ENCODE results near the gene PDPK1.
"Not testable (repeated sequence)": the region's sequence is repeated elsewhere in the genome, so short reads cannot be mapped to it uniquely, and the experiment has no call there.

The PDPK1 gene

DNA sequence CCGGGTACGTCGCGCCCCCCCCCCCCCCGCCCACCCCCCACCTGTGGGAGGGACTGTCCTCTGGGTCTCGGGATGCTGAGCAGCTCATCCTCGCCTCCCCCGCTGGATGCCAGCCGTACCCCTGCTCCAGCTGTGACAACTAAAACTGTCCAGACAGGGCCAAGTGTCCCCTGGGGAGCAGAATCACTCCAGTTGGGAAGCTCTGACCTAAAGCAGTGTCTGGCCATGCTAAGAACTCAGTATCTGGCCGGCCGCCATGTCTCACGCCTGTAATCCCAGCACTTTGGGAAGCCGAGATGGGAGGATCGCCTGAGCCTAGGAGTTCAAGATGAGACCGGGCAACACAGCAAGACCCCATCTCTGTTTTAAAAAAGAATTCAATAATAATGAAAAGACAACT is 83.0 kb downstream of the PDPK1 start:
- not testable (repeated sequence) for DNase-seq

DNA sequence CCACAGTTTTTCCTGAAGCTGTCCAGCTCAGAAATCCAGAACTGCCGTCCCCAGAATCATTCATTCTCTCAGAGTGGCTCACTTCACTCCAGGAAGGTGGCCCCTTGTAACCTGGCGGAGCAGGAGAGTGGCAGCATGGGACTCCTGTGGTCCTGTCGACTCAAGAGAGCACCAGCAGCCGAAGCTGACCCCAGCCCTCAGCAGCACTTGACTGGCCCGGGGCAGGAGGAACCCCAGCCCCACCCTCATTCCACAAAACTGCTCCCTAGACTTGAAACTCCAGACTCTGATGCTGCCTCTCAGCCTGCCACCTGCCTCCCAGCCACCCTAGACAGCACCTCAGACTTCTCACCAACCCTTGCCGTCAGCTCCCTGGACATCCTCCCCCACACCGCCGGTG is 83.6 kb downstream of the PDPK1 start:
- not testable (repeated sequence) for DNase-seq

DNA sequence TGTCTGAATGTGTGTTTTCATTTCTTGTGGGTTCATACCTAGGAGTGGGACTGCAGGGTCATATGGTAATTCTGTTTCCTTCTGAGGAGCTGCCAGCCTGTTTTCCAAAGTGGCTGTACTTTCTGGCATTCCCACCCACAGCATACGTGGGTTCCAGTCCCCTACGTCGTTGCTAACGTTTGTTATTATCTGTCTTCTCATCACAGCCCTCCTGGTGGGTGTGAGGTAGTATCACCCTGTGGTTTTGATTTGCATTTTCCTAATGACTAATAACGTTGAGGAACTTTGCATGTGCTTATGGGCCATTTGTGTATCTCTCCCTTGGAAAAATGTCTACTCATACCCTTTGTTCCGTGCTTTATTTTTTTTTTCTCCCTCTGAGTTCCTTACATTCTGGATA is 89.3 kb downstream of the PDPK1 start:
- DNase-seq: not testable (repeated sequence)

DNA sequence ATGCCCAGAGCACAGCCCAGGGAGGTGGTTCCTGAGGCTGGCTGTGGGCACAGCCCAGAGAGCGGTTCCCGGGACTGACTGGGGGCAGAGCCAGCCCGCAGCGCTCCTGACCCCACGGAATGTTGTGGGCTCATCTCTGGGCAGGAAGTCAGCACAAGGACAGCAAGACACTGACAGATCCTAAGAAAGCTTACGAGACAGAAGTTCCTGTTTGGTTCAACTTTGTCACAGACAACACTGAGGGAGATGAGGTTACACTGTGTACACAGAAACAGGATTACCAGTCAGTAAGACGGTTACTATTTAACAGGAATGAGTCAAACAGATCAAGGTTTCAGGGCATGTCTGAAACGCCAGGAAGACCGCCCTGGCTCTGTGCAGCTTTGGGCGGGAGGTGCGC is 93.4 kb downstream of the PDPK1 start:
- DNase-seq: not testable (repeated sequence)

DNA sequence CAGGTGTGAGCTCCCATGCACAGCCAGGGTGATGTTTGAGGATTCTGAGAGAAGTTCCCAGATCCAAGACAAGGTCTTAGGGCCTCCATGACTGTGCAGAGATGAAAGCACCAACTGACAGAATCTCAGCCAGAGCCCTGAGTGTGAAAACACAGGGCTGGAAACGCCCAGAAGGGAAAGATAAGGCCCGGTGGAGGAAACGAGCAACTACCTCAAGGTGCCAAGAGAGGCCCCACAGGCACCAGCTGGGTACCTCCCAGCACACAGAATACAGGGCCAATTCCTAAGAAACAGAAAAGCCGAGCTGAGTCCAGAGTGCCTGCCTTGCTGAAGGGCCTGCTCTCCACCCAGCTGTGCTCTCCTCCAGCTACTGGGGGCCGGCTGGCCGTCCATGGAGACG is 94.5 kb downstream of the PDPK1 start:
- DNase-seq: not testable (repeated sequence)

DNA sequence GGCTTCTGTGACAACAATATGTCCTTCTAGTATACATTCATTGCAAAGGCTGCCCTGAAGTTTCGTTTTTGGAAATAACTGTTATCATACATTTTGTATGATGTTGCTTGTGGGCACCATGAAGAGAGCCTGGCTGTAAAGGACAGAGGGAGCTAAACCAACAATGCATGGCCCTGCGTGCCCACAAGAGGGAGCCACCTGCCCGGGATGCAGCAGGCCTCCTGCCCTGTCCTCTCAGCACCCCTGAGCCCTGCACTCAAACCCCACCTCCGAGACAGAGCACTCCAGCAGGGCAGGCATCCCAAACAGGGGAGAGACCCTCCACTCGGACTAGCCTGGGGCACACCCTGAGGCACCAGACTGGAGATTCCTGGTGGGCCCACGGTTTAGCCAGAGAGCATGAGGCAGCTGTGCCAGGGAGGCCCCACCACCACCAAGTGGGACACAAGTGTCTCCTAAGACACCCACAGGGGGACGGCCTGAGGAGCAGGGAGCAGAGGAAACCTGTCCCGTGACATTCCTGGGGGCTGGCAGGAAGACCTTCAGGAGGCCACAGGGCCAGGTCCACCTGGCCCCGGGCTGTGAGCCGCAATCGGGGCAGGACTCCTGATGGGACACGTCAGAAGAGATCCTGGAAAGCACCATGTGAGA is 101.4 kb downstream of the PDPK1 start:
- DNase-seq: not testable (repeated sequence)

DNA sequence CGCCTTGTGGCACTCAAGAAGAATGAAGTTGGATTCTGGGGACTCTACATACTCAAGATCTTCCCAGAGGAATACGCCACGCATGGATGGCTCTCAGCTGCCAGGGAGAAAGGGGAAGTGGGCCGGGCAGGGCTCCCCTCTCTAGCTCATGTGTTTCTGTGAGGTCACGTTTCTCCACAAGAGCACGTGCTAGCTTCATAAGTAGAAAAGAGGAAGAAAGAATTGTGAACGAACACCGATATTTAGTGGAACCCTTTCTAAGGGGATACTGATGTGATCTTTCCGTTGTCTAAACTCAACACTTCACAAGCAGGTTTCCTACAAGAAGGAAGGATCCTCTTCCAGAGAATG is 101.9 kb downstream of the PDPK1 start:
- DNase-seq: not testable (repeated sequence)

DNA sequence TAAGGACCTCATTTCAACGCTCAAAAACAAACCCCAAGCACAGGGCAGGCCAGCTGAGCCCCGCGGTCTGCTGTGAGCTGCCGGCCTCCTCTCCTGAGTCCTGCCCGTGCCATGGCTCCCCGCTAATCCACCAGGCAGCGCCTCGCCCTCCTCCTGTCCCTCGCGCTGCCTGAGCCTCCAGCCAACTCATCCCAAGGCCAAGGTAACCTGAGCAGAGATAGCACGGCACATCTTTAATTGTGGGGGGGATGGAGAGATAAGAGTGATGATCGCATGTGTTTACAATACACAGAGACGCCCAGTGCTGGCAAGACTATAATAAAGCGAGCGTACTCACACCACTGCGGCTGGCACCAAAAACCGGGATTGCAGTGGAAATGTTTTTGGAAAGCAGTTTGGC is 104.7 kb downstream of the PDPK1 start:
- not testable (repeated sequence) for DNase-seq

DNA sequence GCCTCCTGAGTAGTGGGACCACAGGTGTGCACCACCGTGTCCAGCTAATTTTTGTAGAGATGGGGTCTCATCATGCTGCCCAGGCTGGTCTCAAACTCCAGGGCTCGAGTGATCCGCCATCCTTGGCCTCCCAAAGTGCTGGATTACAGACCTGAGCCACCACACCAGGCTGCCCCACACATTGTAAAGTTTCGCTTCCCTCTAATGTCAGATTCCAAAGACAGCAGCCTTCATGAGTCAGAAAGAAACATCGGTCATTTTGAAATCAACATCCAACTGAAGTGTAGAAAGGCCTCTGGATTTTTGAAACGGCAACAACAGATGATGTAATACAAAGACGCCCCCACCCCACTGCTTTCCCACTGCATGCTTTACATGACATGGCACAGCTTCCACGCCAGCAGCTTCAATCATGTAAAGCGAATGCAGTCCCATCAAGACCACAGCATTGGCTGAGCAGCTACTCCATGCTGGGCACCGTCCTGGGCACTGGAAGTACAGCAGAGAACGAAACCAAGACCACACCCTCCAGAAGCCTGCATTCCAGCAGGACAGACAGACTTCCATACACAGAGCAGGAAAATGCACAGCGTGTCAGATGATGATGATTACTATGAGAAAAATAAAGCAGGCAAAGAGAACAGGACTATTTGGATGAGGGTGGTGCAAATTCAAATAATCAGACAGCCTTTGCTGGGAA is 107.1 kb downstream of the PDPK1 start:
- not testable (repeated sequence) for DNase-seq

DNA sequence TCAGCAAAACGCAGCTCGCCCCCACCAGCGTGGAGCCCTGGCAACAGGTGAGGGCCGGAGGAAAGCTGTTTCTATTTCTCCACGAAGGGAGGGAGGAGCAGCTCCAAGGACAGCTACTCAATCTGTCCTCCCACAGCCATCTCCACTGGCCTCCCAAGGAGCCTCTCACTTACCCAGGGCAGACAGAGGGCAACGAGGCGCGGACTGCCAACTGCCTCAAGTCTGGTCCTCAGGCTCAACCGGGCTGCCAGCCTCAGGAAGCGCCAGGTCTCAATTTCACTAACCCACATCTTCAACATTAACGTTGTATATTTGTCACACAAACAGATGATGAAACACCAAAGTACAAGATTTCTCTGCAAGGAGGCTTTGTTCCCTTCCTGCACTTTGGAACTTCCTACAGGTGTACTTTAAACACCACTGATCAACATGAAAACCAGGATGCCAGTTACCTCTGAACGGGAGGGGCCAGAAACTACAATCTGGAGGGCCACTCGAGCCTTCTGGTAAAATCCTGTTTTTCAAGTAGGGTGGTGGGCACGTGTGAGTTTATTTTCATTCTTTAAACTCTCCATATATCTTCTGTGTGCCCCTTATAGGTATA is 113.5 kb downstream of the PDPK1 start:
- not testable (repeated sequence) for DNase-seq
